Measurements from ENCODE around the gene EEIG2.

EEIG2 gene

DNA sequence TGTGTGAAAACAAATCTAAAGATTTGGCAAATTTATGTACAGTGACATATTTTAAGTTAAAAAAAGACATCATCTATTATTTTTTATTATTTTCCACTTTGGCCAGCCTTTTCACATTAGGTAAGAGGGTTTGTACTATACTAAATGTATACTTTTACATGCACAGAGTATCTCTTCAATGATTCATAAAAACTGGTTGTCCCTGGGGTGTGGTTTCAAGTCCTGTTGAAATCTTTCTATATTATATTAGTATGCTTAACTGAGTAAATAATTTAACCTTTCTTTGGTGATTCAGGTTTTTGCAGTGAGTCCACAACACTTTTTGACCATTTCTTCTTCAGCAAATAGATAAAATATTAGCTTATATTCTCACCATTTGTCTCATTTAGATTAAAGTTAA, 45.7 kb downstream of the EEIG2 start:
- DNase-seq (ENCODE audit: low spot score): no peak
- Mint-ChIP-seq H3K4me3 (no peak overlapping the region), H3K9me3 (no peaks in the 10 kb centered on the region), H3K4me1 (ENCODE audit: low read depth) (peaks cover 4% of the 10 kb centered on the region), H3K36me3 (ENCODE audit: low read depth) (peaks cover 27% of the 10 kb centered on the region), H3K27ac (no peak overlapping the region), H3K27me3 (ENCODE audit: low read depth) (no peaks in the 10 kb centered on the region)

DNA sequence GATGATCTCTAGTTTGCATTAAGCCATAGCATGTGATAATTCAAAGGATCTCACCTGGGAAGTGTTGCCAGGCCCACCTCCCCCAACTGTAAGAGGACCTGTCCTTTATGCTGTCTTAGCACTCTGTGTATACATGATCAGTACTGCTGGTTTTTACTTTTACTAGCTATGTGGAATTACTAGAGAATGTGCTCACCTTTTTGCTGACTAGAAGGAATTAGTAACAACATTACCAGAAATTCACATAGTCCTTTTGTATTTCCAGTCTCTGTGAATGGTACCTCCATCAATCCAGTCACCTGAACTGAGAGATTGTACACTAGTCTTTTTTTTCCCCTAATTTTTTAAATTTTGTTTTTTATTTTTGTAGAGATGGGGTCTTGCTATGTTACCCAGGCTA, 46.6 kb downstream of the EEIG2 start:
- H3K4me3 Mint-ChIP-seq: no peak overlapping the region
- no peak overlapping the region for H3K27ac Mint-ChIP-seq
- no peaks in the 10 kb centered on the region for H3K27me3 Mint-ChIP-seq (ENCODE audit: low read depth)
- H3K4me1 Mint-ChIP-seq (ENCODE audit: low read depth): peaks cover 4% of the 10 kb centered on the region
- no peaks in the 10 kb centered on the region for H3K9me3 Mint-ChIP-seq
- H3K36me3 Mint-ChIP-seq (ENCODE audit: low read depth): peaks cover 29% of the 10 kb centered on the region
- DNase-seq (ENCODE audit: low spot score): no peak

DNA sequence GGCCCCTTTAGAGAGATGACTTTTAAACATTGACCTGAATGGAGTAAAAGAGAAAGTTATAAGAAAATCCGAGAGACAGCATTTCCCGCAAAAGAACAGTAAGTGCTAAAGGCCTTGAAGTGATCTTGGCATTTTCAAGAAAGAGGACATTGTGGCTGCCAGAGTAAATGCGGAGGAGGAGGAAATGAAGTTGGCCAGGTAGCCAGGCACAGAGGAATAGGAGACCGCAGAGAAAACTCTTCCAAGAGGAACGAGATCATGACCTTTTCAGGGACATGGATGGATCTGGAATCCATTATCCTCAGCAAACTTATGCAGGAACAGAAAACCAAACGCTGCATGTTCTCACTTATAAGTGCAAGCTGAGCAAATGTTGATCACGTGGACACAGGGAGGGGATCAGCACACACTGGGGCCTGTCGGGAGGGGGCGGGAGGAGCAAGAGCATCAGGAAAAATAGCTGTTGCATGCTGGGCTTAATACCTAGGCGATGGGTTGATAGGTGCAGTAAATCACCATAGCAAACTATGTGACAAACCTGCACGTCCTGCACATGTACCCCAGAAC, 49.7 kb downstream of the EEIG2 start:
- H3K4me3 Mint-ChIP-seq: no peak overlapping the region
- H3K9me3 Mint-ChIP-seq: no peaks in the 10 kb centered on the region
- H3K27ac Mint-ChIP-seq: no peak overlapping the region

More for the DNA sequence above, 49.7 kb downstream of the EEIG2 start:
- DNase-seq (ENCODE audit: low spot score): no peak
- Mint-ChIP-seq H3K4me1 (ENCODE audit: low read depth) (peaks cover 4% of the 10 kb centered on the region), H3K27me3 (ENCODE audit: low read depth) (no peaks in the 10 kb centered on the region), H3K36me3 (ENCODE audit: low read depth) (peaks cover 26% of the 10 kb centered on the region)
